DOHH2 (cell line): ENCODE results near the gene DCDC1.

Experiments
- H3F3A ChIP-seq: fragments of 200-600 bp; sonication (generic), shearing (Covaris generic); 2 replicates; pipeline ENCODE4 v1.6.0; 2016; ENCODE audit warnings: antibody characterized with exemption, mild to moderate bottlenecking; ENCODE audit not compliant: control insufficient read depth, insufficient read depth
- H3K27ac ChIP-seq: fragments of 200-600 bp; sonication (generic); 2 replicates; pipeline ENCODE4 v1.5.1; 2014; ENCODE audit warnings: low read depth, mild to moderate bottlenecking, low read length, moderate library complexity
- H3K27me3 ChIP-seq: fragments of 200-600 bp; sonication (generic); 2 replicates; pipeline ENCODE4 v1.6.1; 2014; ENCODE audit warnings: mild to moderate bottlenecking, low read length, mixed read lengths; ENCODE audit not compliant: control insufficient read depth
- H3K36me3 ChIP-seq: fragments of 200-600 bp; sonication (generic); 2 replicates; pipeline ENCODE4 v1.6.1; 2014; ENCODE audit warnings: mild to moderate bottlenecking, low read length, moderate library complexity, mixed read lengths; ENCODE audit not compliant: control insufficient read depth
- H3K4me1 ChIP-seq: fragments of 200-600 bp; sonication (generic); 2 replicates; pipeline ENCODE4 v1.6.1; 2014; ENCODE audit warnings: mild to moderate bottlenecking, low read length, mixed read lengths; ENCODE audit not compliant: control insufficient read depth
- H3K4me2 ChIP-seq: fragments of 200-600 bp; sonication (generic); 2 replicates; pipeline ENCODE4 v1.6.0; 2014; ENCODE audit warnings: mild to moderate bottlenecking, low read length, moderate library complexity
- H3K4me3 ChIP-seq: fragments of 200-600 bp; sonication (generic); 2 replicates; pipeline ENCODE4 v1.5.1; 2014; ENCODE audit warnings: mild to moderate bottlenecking, low read length, mixed read lengths
- H3K79me2 ChIP-seq: fragments of 200-600 bp; sonication (generic); 2 replicates; pipeline ENCODE4 v1.6.1; 2014; ENCODE audit warnings: mild to moderate bottlenecking, low read length, mixed read lengths; ENCODE audit not compliant: control insufficient read depth
- H3K9me2 ChIP-seq: fragments of 200-600 bp; sonication (generic); replicated peaks from 2 replicates; pipeline ENCODE4 v1.6.1; 2014; ENCODE audit warnings: mild to moderate bottlenecking, low read length, mixed read lengths; ENCODE audit not compliant: control insufficient read depth
- H3K9me3 ChIP-seq: fragments of 200-600 bp; sonication (generic); 2 replicates; pipeline ENCODE4 v1.6.1; 2014; ENCODE audit warnings: antibody characterized with exemption, low read length, mixed read lengths; ENCODE audit not compliant: control insufficient read depth, insufficient read depth
- H4K20me1 ChIP-seq: fragments of 200-600 bp; sonication (generic); 2 replicates; pipeline ENCODE4 v1.6.0; 2014; ENCODE audit warnings: low read depth, mild to moderate bottlenecking, antibody characterized with exemption, low read length, moderate library complexity; ENCODE audit not compliant: control insufficient read depth, insufficient read depth
- EZH2phosphoT487 ChIP-seq: fragments of 200-600 bp; sonication (generic); IDR thresholded peaks from 2 replicates; pipeline ENCODE4 v1.6.1; 2017; ENCODE audit warnings: borderline replicate concordance, mild to moderate bottlenecking, antibody characterized with exemption, low read length, moderate library complexity, mixed read lengths
- TF ChIP-seq, protein P1 (sequence below): fragments of 200-600 bp; sonication (generic); IDR thresholded peaks from one replicate; pipeline ENCODE4 v1.5.1; 2014; ENCODE audit warnings: antibody characterized with exemption, mild to moderate bottlenecking, low read depth, low read length; ENCODE audit not compliant: poor library complexity, severe bottlenecking

DCDC1 gene

DNA sequence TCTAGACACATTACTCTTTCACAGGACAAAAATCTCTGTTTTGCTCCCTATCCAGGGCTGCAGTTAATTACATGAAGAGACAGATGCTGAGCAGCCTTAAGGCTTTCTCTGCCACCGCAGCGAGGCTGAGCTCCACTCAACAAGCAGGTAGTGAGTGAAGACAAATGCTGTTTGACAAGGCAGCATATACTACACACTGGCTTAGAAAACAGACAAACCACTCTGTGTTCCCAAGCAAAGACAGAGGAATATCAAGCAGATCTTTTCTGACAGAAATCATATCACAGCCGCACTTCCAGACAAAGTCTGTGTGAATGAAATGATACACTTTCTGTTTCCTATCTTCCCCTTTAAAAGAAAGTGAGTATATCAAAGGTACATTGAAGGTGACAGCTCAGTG lies 368.1 kb downstream of the DCDC1 start:
- Histone ChIP-seq H4K20me1 (no peaks in the 10 kb centered on the region), H3K4me3 (no peak overlapping the region), H3K79me2 (no peaks in the 10 kb centered on the region), H3K27ac (no peak overlapping the region), H3K9me3 (no peaks in the 10 kb centered on the region), H3K9me2 (no peaks in the 10 kb centered on the region), H3K27me3 (no peaks in the 10 kb centered on the region), H3K36me3 (no peaks in the 10 kb centered on the region), H3F3A (no peaks in the 10 kb centered on the region), H3K4me1 (no peaks in the 10 kb centered on the region), H3K4me2 (no peak overlapping the region)
- TF ChIP-seq, protein P1, sequence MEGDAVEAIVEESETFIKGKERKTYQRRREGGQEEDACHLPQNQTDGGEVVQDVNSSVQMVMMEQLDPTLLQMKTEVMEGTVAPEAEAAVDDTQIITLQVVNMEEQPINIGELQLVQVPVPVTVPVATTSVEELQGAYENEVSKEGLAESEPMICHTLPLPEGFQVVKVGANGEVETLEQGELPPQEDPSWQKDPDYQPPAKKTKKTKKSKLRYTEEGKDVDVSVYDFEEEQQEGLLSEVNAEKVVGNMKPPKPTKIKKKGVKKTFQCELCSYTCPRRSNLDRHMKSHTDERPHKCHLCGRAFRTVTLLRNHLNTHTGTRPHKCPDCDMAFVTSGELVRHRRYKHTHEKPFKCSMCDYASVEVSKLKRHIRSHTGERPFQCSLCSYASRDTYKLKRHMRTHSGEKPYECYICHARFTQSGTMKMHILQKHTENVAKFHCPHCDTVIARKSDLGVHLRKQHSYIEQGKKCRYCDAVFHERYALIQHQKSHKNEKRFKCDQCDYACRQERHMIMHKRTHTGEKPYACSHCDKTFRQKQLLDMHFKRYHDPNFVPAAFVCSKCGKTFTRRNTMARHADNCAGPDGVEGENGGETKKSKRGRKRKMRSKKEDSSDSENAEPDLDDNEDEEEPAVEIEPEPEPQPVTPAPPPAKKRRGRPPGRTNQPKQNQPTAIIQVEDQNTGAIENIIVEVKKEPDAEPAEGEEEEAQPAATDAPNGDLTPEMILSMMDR = no peak
- no peak for TF ChIP-seq EZH2phosphoT487

DNA sequence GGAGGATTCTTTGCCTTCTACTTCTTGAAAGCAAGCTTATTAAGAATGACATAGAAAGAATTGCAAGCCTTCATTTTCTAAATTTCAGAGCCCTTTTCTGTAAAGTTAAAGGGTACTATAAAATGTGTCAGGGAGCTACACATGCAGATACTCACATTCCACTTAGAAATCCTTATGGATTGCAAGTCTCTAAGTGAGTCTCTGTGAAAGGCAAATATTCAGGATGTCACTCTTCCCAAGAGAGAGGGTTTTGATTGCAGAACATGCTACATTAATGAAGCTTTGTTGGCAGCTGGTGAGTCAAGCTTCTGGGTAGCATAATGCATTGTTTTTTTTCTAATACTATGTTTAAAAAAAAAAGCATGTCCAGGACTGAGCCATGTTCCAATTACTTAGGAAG lies 369.2 kb downstream of the DCDC1 start:
- TF ChIP-seq, protein P1 = no peak
- H3K4me3 ChIP-seq = no peak overlapping the region

DNA sequence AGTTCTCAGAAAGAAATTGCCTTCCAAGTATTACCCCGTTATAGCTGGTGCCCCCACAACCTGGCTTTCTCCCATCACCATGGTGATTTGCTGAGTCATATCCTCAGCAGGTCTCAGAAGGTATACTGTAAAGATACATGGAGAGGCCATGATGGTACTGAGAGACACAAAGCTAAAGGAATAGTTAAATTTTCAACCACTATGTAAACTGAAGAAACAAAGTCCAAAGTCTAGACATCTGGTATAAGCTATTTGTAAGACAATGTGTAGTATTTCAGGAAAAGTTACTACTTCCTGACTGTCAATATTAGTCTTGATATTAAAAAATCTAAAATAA lies 377.1 kb downstream of the DCDC1 start:
- no peak overlapping the region for H3K4me3 ChIP-seq
- no peaks in the 10 kb centered on the region for H3K79me2 ChIP-seq
- no peaks in the 10 kb centered on the region for H3K9me2 ChIP-seq
- H3K27me3 ChIP-seq = no peaks in the 10 kb centered on the region
- no peaks in the 10 kb centered on the region for H3F3A ChIP-seq
- no peak overlapping the region for H3K4me2 ChIP-seq
- no peaks in the 10 kb centered on the region for H3K9me3 ChIP-seq
- no peaks in the 10 kb centered on the region for H3K4me1 ChIP-seq
- H4K20me1 ChIP-seq = no peaks in the 10 kb centered on the region
- H3K27ac ChIP-seq = no peak overlapping the region
- H3K36me3 ChIP-seq = no peaks in the 10 kb centered on the region
- TF ChIP-seq EZH2phosphoT487 = no peak
- TF ChIP-seq, protein P1 = no peak

More for the DNA sequence above, 369.2 kb downstream of the DCDC1 start:
- H4K20me1 ChIP-seq = no peaks in the 10 kb centered on the region
- H3K4me2 ChIP-seq = no peak overlapping the region
- H3K79me2 ChIP-seq = no peaks in the 10 kb centered on the region
- H3F3A ChIP-seq = no peaks in the 10 kb centered on the region
- no peaks in the 10 kb centered on the region for H3K36me3 ChIP-seq
- H3K27ac ChIP-seq = no peak overlapping the region
- H3K4me1 ChIP-seq = no peaks in the 10 kb centered on the region
- H3K9me3 ChIP-seq = no peaks in the 10 kb centered on the region
- H3K27me3 ChIP-seq = no peaks in the 10 kb centered on the region
- no peaks in the 10 kb centered on the region for H3K9me2 ChIP-seq
